HFFc6 (cell line): ENCODE data around the gene CTSV. TPM values are rescaled to one million over a fixed set of nuclear protein-coding genes. Genes with fewer than 3 reads are reported as not detected.
"Not testable (repeated sequence)": the region's sequence is repeated elsewhere in the genome, so short reads cannot be mapped to it uniquely, and the experiment has no call there.

ENCODE experiments used
- DNase-seq: peaks from one replicate; pipeline ENCODE4 v3.0.0-alpha.2; 2018
- H3K27ac Mint-ChIP-seq: 2 replicates; pipeline ENCODE4 v1.8.0; 2020; ENCODE audit warnings: mild to moderate bottlenecking, mixed read lengths
- H3K27me3 Mint-ChIP-seq: 2 replicates; pipeline ENCODE4 v1.8.0; 2021; ENCODE audit warnings: mild to moderate bottlenecking, moderate library complexity, mixed read lengths; ENCODE audit not compliant: insufficient read depth
- H3K36me3 Mint-ChIP-seq: 2 replicates; pipeline ENCODE4 v1.8.0; 2021; ENCODE audit warnings: low read depth, mixed read lengths
- H3K4me1 Mint-ChIP-seq: 2 replicates; pipeline ENCODE4 v1.8.0; 2020; ENCODE audit warnings: low read depth, mixed read lengths
- H3K4me3 Mint-ChIP-seq: 2 replicates; pipeline ENCODE4 v1.8.0; 2020; ENCODE audit warnings: mild to moderate bottlenecking, moderate library complexity, mixed read lengths
- H3K9me3 Mint-ChIP-seq: 2 replicates; pipeline ENCODE4 v1.8.0; 2020; ENCODE audit warnings: mild to moderate bottlenecking, mixed read lengths
- CTCF ChIP-seq: fragments of 200-600 bp; sonication (generic); IDR thresholded peaks from 2 replicates; pipeline ENCODE4 v1.5.0; 2021; ENCODE audit warnings: antibody characterized with exemption, mild to moderate bottlenecking
- total RNA-seq, 6 experiments: library from RNA; stranded (reverse); fragmentation: NEBNext Ultra II Directional; extraction: Animal tissue kit (Norgen Biotek cat#: 25700); gene quantifications; 2 replicates in 1 of 6; 3 replicates in 5 of 6; pipeline ENCODE4 v1.2.3, GENCODE V29; 2021

Gene CTSV
- total RNA-seq, 6 experiments from 2014 or later, result 0.07 to 0.25 (median 0.14) TPM

DNA sequence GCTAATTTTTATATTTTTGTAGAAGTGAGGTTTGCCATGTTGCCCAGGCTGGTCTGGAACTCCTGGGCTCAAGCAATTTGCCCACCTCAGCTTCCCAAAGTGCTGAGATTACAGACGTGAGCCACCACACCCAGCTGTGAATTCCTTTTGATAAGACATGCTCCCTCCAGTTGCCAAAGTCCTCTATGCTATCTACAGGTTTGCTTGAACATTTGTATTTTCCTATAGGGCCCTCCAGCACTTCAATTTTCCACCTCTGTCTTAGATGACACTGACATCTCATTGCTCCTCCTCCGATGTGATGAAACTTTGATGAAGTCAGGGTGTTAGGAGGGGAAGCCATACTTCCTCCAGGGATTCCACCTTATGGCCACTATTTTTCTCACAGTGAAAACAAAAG is 25.2 kb upstream of the CTSV start:
- H3K27ac Mint-ChIP-seq, result no peak overlapping the region
- peaks cover 4% of the 10 kb centered on the region; the same call in 1 of the 2 replicates for H3K9me3 Mint-ChIP-seq
- no peak for DNase-seq
- TF ChIP-seq CTCF, result no peak
- no peaks in the 10 kb centered on the region for H3K36me3 Mint-ChIP-seq
- no peaks in the 10 kb centered on the region for H3K4me1 Mint-ChIP-seq
- H3K4me3 Mint-ChIP-seq, result no peak overlapping the region
- H3K27me3 Mint-ChIP-seq, result peaks cover 12% of the 10 kb centered on the region

- H3K36me3 Mint-ChIP-seq, result no peaks in the 10 kb centered on the region
- no peak overlapping the region for H3K4me3 Mint-ChIP-seq
- TF ChIP-seq CTCF, result no peak
- peaks cover 5% of the 10 kb centered on the region for H3K27me3 Mint-ChIP-seq
- no peaks in the 10 kb centered on the region for H3K9me3 Mint-ChIP-seq
- DNase-seq, result no peak
- H3K27ac Mint-ChIP-seq, result no peak overlapping the region
- no peaks in the 10 kb centered on the region for H3K4me1 Mint-ChIP-seq
Observed at GRCh38 chr9:97060796-97061195, 21.9 kb upstream of the CTSV start.

- Mint-ChIP-seq H3K4me3 (no peak overlapping the region), H3K9me3 (no peaks in the 10 kb centered on the region), H3K36me3 (no peaks in the 10 kb centered on the region), H3K27ac (no peak overlapping the region), H3K27me3 (peaks cover 10% of the 10 kb centered on the region), H3K4me1 (no peaks in the 10 kb centered on the region)
- DNase-seq, result no peak
- no peak for TF ChIP-seq CTCF
Observed at GRCh38 chr9:97059626-97060025, 20.7 kb upstream of the CTSV start.

DNA sequence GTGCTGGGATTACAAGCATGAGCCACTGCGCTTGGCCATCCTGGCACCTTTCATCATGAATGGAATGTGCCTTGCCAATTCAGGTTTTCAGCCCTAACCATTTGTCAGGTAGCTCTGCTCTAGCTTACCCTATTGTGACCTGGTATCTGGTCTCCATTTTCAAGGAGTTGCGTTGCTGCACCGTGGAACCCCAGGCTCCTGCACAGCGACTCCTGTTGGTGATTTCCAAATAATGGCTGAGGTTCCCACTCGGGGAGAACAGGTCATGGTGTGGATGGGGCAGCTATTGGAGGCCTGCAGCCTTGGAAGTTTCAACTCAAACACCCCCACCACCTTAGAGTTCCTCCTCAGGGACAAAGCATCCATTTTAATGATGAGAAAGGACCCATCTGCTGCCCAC is 18.7 kb upstream of the CTSV start:
- TF ChIP-seq CTCF, result peak; percentile 16; the same call in 1 of the 2 replicates
- H3K27me3 Mint-ChIP-seq, result peaks cover 19% of the 10 kb centered on the region
- no peak for DNase-seq
- H3K4me1 Mint-ChIP-seq, result no peaks in the 10 kb centered on the region
- no peaks in the 10 kb centered on the region for H3K9me3 Mint-ChIP-seq
- H3K4me3 Mint-ChIP-seq, result no peak overlapping the region
- H3K27ac Mint-ChIP-seq, result no peak overlapping the region
- no peaks in the 10 kb centered on the region for H3K36me3 Mint-ChIP-seq

- H3K36me3 Mint-ChIP-seq, H3K4me1 Mint-ChIP-seq, DNase-seq, H3K9me3 Mint-ChIP-seq, H3K4me3 Mint-ChIP-seq, H3K27ac Mint-ChIP-seq: not testable (repeated sequence)
- peaks cover 20% of the 10 kb centered on the region for H3K27me3 Mint-ChIP-seq
Observed at GRCh38 chr9:97055891-97056290, 16.9 kb upstream of the CTSV start.

DNA sequence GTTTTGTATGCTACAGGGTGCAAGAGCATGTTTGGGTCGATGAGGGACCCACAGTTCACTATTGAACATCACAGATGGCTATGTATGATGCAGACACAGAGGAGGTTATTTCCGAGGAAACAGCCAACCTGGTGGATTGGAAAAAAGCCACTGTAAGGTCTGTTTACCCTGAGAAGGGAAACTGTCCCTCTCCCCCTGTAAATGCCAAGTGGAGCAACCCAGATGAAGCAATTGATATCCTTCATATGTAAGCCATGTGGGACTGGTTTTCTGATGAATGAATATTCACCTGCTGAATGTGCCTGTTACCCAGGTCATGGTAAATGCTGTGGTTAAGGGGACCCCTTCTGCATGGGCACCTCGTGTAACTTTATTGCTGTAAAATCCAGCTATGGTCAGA is 14.8 kb upstream of the CTSV start:
- peaks cover 25% of the 10 kb centered on the region for H3K27me3 Mint-ChIP-seq
- DNase-seq, result no peak
- H3K4me1 Mint-ChIP-seq, result no peaks in the 10 kb centered on the region
- no peak overlapping the region for H3K27ac Mint-ChIP-seq
- H3K36me3 Mint-ChIP-seq, result no peaks in the 10 kb centered on the region
- no peak overlapping the region for H3K4me3 Mint-ChIP-seq
- no peaks in the 10 kb centered on the region for H3K9me3 Mint-ChIP-seq
- no peak for TF ChIP-seq CTCF
